ENCODE measurements around the gene MED13L.

DNA sequence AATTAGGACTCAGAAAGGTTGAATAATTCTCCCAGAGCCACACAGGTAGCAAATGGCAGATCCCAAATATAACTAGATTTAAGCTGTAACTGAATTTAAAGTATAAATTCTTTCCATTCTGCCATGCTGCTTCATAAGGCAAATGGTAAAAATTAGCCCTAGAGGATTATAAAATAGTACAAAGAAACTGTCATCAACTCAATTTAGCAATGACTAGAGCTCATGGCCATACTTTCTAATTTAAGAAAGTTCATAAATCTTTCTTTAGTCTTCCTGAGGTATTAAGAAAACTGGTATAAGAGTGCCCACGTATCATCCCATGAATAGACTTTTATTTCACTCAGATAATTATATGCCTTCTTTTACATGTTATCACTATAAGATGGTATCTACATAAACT is 34.8 kb downstream of the MED13L start:
- TF ChIP-seq, protein P1, sequence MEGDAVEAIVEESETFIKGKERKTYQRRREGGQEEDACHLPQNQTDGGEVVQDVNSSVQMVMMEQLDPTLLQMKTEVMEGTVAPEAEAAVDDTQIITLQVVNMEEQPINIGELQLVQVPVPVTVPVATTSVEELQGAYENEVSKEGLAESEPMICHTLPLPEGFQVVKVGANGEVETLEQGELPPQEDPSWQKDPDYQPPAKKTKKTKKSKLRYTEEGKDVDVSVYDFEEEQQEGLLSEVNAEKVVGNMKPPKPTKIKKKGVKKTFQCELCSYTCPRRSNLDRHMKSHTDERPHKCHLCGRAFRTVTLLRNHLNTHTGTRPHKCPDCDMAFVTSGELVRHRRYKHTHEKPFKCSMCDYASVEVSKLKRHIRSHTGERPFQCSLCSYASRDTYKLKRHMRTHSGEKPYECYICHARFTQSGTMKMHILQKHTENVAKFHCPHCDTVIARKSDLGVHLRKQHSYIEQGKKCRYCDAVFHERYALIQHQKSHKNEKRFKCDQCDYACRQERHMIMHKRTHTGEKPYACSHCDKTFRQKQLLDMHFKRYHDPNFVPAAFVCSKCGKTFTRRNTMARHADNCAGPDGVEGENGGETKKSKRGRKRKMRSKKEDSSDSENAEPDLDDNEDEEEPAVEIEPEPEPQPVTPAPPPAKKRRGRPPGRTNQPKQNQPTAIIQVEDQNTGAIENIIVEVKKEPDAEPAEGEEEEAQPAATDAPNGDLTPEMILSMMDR (IDR thresholded peaks at IDR 0.05), result no peak
- TF ChIP-seq ZFX (IDR thresholded peaks at IDR 0.05; ENCODE audit: borderline replicate concordance), result no peak

All from 22Rv1 (cell line).